HEK293T (cell line): ENCODE results near the gene FUT4.
"Not testable (repeated sequence)": the region's sequence is repeated elsewhere in the genome, so short reads cannot be mapped to it uniquely, and the experiment has no call there.

ENCODE experiments used
- CTCF ChIA-PET: fragments of 350-600 bp; formaldehyde crosslinking; extraction: SDS; loops from one replicate; lab custom pipeline; 2021; ENCODE audit warnings: antibody characterized with exemption, inconsistent platforms; lab: Yijun Ruan, JAX
- POLR2A ChIA-PET: fragments of 350-600 bp; formaldehyde crosslinking; extraction: SDS; loops from one replicate; lab custom pipeline; 2020; ENCODE audit warnings: antibody characterized with exemption, inconsistent platforms; lab: Yijun Ruan, JAX
- DNase-seq: peaks from one replicate; pipeline ENCODE4 v3.0.0; 2012; ENCODE audit warnings: mixed read lengths; ENCODE audit errors: extremely low spot score
- ARNT ChIP-seq: fragments of 450-650 bp; IDR thresholded peaks from 2 replicates; pipeline ENCODE4 v1.6.1; 2017; ENCODE audit warnings: mild to moderate bottlenecking
- BHLHE40 ChIP-seq: fragments of 450-650 bp; IDR thresholded peaks from 2 replicates; pipeline ENCODE4 v1.6.1; 2016; ENCODE audit warnings: mild to moderate bottlenecking, moderate library complexity, borderline replicate concordance
- CTBP1 ChIP-seq: fragments of 450-650 bp; IDR thresholded peaks from 2 replicates; pipeline ENCODE4 v1.6.1; 2016; ENCODE audit warnings: borderline replicate concordance
- ELF4 ChIP-seq: fragments of 450-650 bp; IDR thresholded peaks from 2 replicates; pipeline ENCODE4 v1.6.1; 2017; ENCODE audit warnings: antibody characterized with exemption
- FOXA1 ChIP-seq: fragments of 450-650 bp; IDR thresholded peaks from 2 replicates; pipeline ENCODE4 v1.6.1; 2016; ENCODE audit warnings: mild to moderate bottlenecking
- FOXK2 ChIP-seq: fragments of 450-650 bp; IDR thresholded peaks from 2 replicates; pipeline ENCODE4 v1.6.1; 2016; ENCODE audit warnings: mild to moderate bottlenecking
- FOXM1 ChIP-seq: fragments of 450-650 bp; IDR thresholded peaks from 2 replicates; pipeline ENCODE4 v1.6.1; 2017; ENCODE audit warnings: mild to moderate bottlenecking, borderline replicate concordance
- HDGF ChIP-seq: fragments of 450-650 bp; IDR thresholded peaks from 2 replicates; pipeline ENCODE4 v1.6.1; 2017; ENCODE audit warnings: antibody characterized with exemption, borderline replicate concordance
- L3MBTL2 ChIP-seq: fragments of 450-650 bp; conservative IDR thresholded peaks from 2 replicates; pipeline ENCODE4 v1.6.1; 2016; ENCODE audit warnings: mild to moderate bottlenecking
- LEF1 ChIP-seq: fragments of 450-650 bp; IDR thresholded peaks from 2 replicates; pipeline ENCODE4 v1.6.1; 2017; ENCODE audit warnings: mild to moderate bottlenecking, borderline replicate concordance
- NFRKB ChIP-seq: fragments of 450-650 bp; IDR thresholded peaks from 2 replicates; pipeline ENCODE4 v1.6.1; 2016; ENCODE audit warnings: mild to moderate bottlenecking, moderate library complexity
- PKNOX1 ChIP-seq: fragments of 450-650 bp; IDR thresholded peaks from 2 replicates; pipeline ENCODE4 v1.6.1; 2016
- SP1 ChIP-seq: fragments of 450-650 bp; IDR thresholded peaks from 2 replicates; pipeline ENCODE4 v1.6.1; 2017
- SUZ12 ChIP-seq: fragments of 450-650 bp; IDR thresholded peaks from 2 replicates; pipeline ENCODE4 v1.6.1; 2016; ENCODE audit warnings: mild to moderate bottlenecking
- TARDBP ChIP-seq: fragments of 450-650 bp; IDR thresholded peaks from 2 replicates; pipeline ENCODE4 v1.6.1; 2016
- ZNF384 ChIP-seq: fragments of 450-650 bp; IDR thresholded peaks from 2 replicates; pipeline ENCODE4 v1.6.1; 2016

FUT4 gene

GRCh38 chr11:94549146-94549545 lies 5.4 kb downstream of the FUT4 start:
- ChIA-PET POLR2A (no interaction called here), CTCF (interaction anchor here (1.2 kb wide), 1 partner anchor 9 kb away, joined by 3 read pairs; no protein-coding TSS in a partner anchor)
- no peak for DNase-seq
- TF ChIP-seq SP1: no peak
- no peak for TF ChIP-seq BHLHE40
- TF ChIP-seq HDGF: no peak
- TF ChIP-seq L3MBTL2: no peak
- no peak for TF ChIP-seq LEF1
- TF ChIP-seq PKNOX1: no peak
- TF ChIP-seq ARNT: no peak
- no peak for TF ChIP-seq SUZ12
- TF ChIP-seq NFRKB: no peak
- TF ChIP-seq CTBP1: no peak
- no peak for TF ChIP-seq TARDBP
- no peak for TF ChIP-seq ELF4
- TF ChIP-seq FOXM1: no peak
- TF ChIP-seq ZNF384: no peak
- TF ChIP-seq FOXA1: no peak
- TF ChIP-seq FOXK2: no peak

GRCh38 chr11:94550513-94550912 lies 6.8 kb downstream of the FUT4 start:
- no peak for TF ChIP-seq L3MBTL2
- no peak for TF ChIP-seq SP1
- TF ChIP-seq CTBP1: no peak
- TF ChIP-seq FOXA1: no peak
- no peak for TF ChIP-seq ARNT
- no peak for TF ChIP-seq SUZ12
- TF ChIP-seq PKNOX1: no peak
- no peak for TF ChIP-seq LEF1
- no peak for TF ChIP-seq ELF4
- no peak for TF ChIP-seq FOXM1
- TF ChIP-seq TARDBP: no peak
- TF ChIP-seq HDGF: no peak
- CTCF ChIA-PET: no interaction called here
- POLR2A ChIA-PET: no interaction called here
- DNase-seq: no peak

GRCh38 chr11:94553938-94554337 lies 10.2 kb downstream of the FUT4 start:
- CTCF ChIA-PET: no interaction called here

GRCh38 chr11:94555752-94556329 lies 12.1 kb downstream of the FUT4 start:
- CTCF ChIA-PET, POLR2A ChIA-PET, DNase-seq: not testable (repeated sequence)

More at GRCh38 chr11:94553938-94554337, 10.2 kb downstream of the FUT4 start:
- POLR2A ChIA-PET: interaction anchor here (1.0 kb wide), 1 partner anchor 10 kb away, joined by 3 read pairs; the partner anchor contains the start of gene FUT4
- TF ChIP-seq L3MBTL2: no peak
- TF ChIP-seq LEF1: no peak
- TF ChIP-seq FOXK2: no peak
- TF ChIP-seq FOXM1: no peak
- TF ChIP-seq PKNOX1: no peak
- TF ChIP-seq NFRKB: no peak
- no peak for TF ChIP-seq SP1
- TF ChIP-seq HDGF: no peak
- no peak for TF ChIP-seq TARDBP
- no peak for TF ChIP-seq FOXA1
- TF ChIP-seq SUZ12: no peak
- no peak for TF ChIP-seq ARNT
- no peak for TF ChIP-seq ELF4
- TF ChIP-seq CTBP1: no peak
- no peak for TF ChIP-seq ZNF384
- no peak for TF ChIP-seq BHLHE40
- DNase-seq: no peak

GRCh38 chr11:94557421-94557820 lies 13.7 kb downstream of the FUT4 start:
- no peak for DNase-seq
- CTCF ChIA-PET: no interaction called here
- TF ChIP-seq SUZ12 (no peak), CTBP1 (no peak), BHLHE40 (no peak), TARDBP (no peak), FOXM1 (no peak), ELF4 (no peak), ARNT (no peak), L3MBTL2 (no peak), FOXA1 (no peak), FOXK2 (no peak), SP1 (no peak), LEF1 (no peak), NFRKB (no peak), PKNOX1 (no peak)
- POLR2A ChIA-PET: no interaction called here

- ChIA-PET CTCF (no interaction called here), POLR2A (no interaction called here)
- no peak for DNase-seq
- TF ChIP-seq L3MBTL2 (no peak), FOXM1 (no peak), NFRKB (no peak), TARDBP (no peak), LEF1 (no peak), CTBP1 (no peak), SP1 (no peak)
Observed at GRCh38 chr11:94557992-94558391, 14.3 kb downstream of the FUT4 start.
